Measurements from ENCODE around the gene GPC5. TPM values are rescaled to one million over a fixed set of nuclear protein-coding genes. Genes with fewer than 3 reads are reported as not detected.

Gene GPC5
- total RNA-seq, 1 experiment from 2014 or later = 0.15 TPM

- H3K27ac Mint-ChIP-seq = no peak overlapping the region
- H2BK20ac ChIP-seq (ENCODE audit: low read depth, low read length, poor library complexity, severe bottlenecking) = no peak overlapping the region
- H3K4me2 ChIP-seq (ENCODE audit: insufficient read depth, insufficient read length, low read length) = no peak overlapping the region
- peaks cover 3% of the 10 kb centered on the region for H3K27me3 Mint-ChIP-seq (ENCODE audit: low read depth)
- DNase-seq = no peak
- no peaks in the 10 kb centered on the region for H3K79me1 ChIP-seq (ENCODE audit: insufficient read depth, low read depth, low read length, poor library complexity, severe bottlenecking)
- H2BK15ac ChIP-seq (ENCODE audit: low read depth, low read length) = no peak overlapping the region
- H2BK12ac ChIP-seq (ENCODE audit: insufficient read length, low read depth, low read length) = no peak overlapping the region
- H3K9me3 ChIP-seq (ENCODE audit: control insufficient read depth, low read depth, low read length) = no peaks in the 10 kb centered on the region
- no peaks in the 10 kb centered on the region for H3K23me2 ChIP-seq (ENCODE audit: insufficient read length, low read depth, low read length, poor library complexity, severe bottlenecking)
- no peak overlapping the region for H2AK5ac ChIP-seq (ENCODE audit: insufficient read length, low read length)
- H3K18ac ChIP-seq (ENCODE audit: insufficient read length, low read depth, low read length) = no peak overlapping the region
- no peak overlapping the region for H2BK5ac ChIP-seq (ENCODE audit: insufficient read length, low read length)
- no peak overlapping the region for H4K91ac ChIP-seq (ENCODE audit: insufficient read length, low read depth, low read length)
- H3K4me1 Mint-ChIP-seq = no peaks in the 10 kb centered on the region
- no peak for TF ChIP-seq CTCF (conservative IDR thresholded peaks at IDR 0.05)
- no peak overlapping the region for H2AFZ ChIP-seq (ENCODE audit: low read length)
- no peaks in the 10 kb centered on the region for H3K4me1 ChIP-seq (ENCODE audit: insufficient read depth, low read length)
- H3K14ac ChIP-seq (ENCODE audit: insufficient read depth, low read length) = no peak overlapping the region
- H3K9me3 Mint-ChIP-seq = no peaks in the 10 kb centered on the region
- no CpG with 5 or more reads among the region's 3 CpGs for WGBS (ENCODE audit: extremely low coverage, insufficient read length, low lambda C conversion rate)
- no peak overlapping the region for H3K9ac ChIP-seq (ENCODE audit: extremely low read depth, insufficient read length, low read length)
- H3T11ph ChIP-seq (ENCODE audit: low read length) = no peak overlapping the region
- H3K36me3 Mint-ChIP-seq (ENCODE audit: insufficient read depth in 1 of 3, low read depth in 3 of 3) = no peaks in the 10 kb centered on the region
- no peak overlapping the region for H4K5ac ChIP-seq (ENCODE audit: insufficient read length, low read depth, low read length)
- H3K4me3 Mint-ChIP-seq = no peak overlapping the region
- H4K8ac ChIP-seq (replicated peaks; ENCODE audit: insufficient read length, low read depth, low read length) = no peak overlapping the region
- H3K4ac ChIP-seq (ENCODE audit: low read depth, low read length) = no peak overlapping the region
- no peak overlapping the region for H3K56ac ChIP-seq (ENCODE audit: insufficient read length, low read depth, low read length)
- no peaks in the 10 kb centered on the region for H4K20me1 ChIP-seq (ENCODE audit: control insufficient read depth, insufficient read depth, insufficient read length)
- no peaks in the 10 kb centered on the region for H3K79me2 ChIP-seq (ENCODE audit: insufficient read depth, low read length)
- H3K23ac ChIP-seq (ENCODE audit: insufficient read length, low read depth, low read length) = no peak overlapping the region
- H3K27ac ChIP-seq (ENCODE audit: insufficient read length, low read depth, low read length) = no peak overlapping the region
- H3K27me3 ChIP-seq (ENCODE audit: insufficient read depth, low read length) = no peaks in the 10 kb centered on the region
- no peak overlapping the region for H2BK120ac ChIP-seq (ENCODE audit: low read depth, low read length, poor library complexity, severe bottlenecking)
These were observed 210.9 kb downstream of the GPC5 start for GRCh38 chr13:91609353-91609752.

Measured in H9 (cell line).